Brain microvascular endothelial cell (primary cell): ENCODE measurements around the gene BRPF1.

Experiments
- DNase-seq: peaks from one replicate; pipeline ENCODE4 v3.0.0-alpha.2; 2020
- H3K27ac ChIP-seq: fragments of 250-450 bp; sonication (Bioruptor Pico); 2 replicates; pipeline ENCODE4 v1.5.1; 2020; ENCODE audit warnings: mild to moderate bottlenecking, moderate library complexity
- H3K27me3 ChIP-seq: fragments of 250-450 bp; sonication (Bioruptor Pico); replicated peaks from 2 replicates; pipeline ENCODE4 v1.5.1; 2020; ENCODE audit warnings: mild to moderate bottlenecking
- H3K36me3 ChIP-seq: fragments of 250-450 bp; sonication (Bioruptor Pico); replicated peaks from 2 replicates; pipeline ENCODE4 v1.5.1; 2020; ENCODE audit warnings: mild to moderate bottlenecking
- H3K4me3 ChIP-seq: 2 replicates; pipeline ENCODE4 v1.5.1; 2011; ENCODE audit warnings: low read depth, mild to moderate bottlenecking, control low read depth, low read length, moderate library complexity
- in situ Hi-C: cut with HindIII; loops from 2 replicates; pipeline ENCODE4 v1.10.0; 2017; ENCODE audit warnings: low sequenced_read_pairs, low pct_ligation_motif_present
- TF ChIP-seq, protein P1 (sequence below): IDR thresholded peaks from 2 replicates; pipeline ENCODE4 v1.5.1; 2011; ENCODE audit warnings: low read depth, mild to moderate bottlenecking, moderate library complexity, low read length, control low read depth, inconsistent platforms; ENCODE audit errors: missing control alignments

Gene BRPF1

DNA sequence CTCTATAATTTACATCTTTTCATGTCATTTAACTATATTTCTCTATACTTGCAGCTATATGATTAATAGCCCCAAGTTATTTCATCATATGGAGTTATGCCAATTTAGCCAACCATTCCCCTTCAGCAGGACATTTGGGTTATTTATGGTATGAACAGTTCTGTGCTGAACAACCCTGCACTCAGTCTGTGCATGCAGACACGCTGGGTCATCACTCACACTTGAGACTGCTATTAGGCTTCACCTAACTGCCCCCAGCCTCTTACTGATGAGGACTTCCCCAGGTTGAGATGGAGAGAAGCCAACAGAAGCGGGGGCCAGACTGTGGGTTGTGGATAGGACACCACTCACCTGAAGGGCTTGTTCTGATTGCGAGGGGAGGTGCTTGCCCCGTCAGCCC is 53.4 kb downstream of the BRPF1 start:
- H3K27me3 ChIP-seq, result no peaks in the 10 kb centered on the region
- peaks cover 45% of the 10 kb centered on the region for H3K36me3 ChIP-seq
- in situ Hi-C loops, result no loop called here
- no peak overlapping the region for H3K4me3 ChIP-seq
- TF ChIP-seq, protein P1, sequence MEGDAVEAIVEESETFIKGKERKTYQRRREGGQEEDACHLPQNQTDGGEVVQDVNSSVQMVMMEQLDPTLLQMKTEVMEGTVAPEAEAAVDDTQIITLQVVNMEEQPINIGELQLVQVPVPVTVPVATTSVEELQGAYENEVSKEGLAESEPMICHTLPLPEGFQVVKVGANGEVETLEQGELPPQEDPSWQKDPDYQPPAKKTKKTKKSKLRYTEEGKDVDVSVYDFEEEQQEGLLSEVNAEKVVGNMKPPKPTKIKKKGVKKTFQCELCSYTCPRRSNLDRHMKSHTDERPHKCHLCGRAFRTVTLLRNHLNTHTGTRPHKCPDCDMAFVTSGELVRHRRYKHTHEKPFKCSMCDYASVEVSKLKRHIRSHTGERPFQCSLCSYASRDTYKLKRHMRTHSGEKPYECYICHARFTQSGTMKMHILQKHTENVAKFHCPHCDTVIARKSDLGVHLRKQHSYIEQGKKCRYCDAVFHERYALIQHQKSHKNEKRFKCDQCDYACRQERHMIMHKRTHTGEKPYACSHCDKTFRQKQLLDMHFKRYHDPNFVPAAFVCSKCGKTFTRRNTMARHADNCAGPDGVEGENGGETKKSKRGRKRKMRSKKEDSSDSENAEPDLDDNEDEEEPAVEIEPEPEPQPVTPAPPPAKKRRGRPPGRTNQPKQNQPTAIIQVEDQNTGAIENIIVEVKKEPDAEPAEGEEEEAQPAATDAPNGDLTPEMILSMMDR, result no peak
- no peak overlapping the region for H3K27ac ChIP-seq
- no peak for DNase-seq

GRCh38 chr3:9785602-9786001 is 54.1 kb downstream of the BRPF1 start:
- TF ChIP-seq, protein P1, result no peak
- Histone ChIP-seq H3K27ac (no peak overlapping the region), H3K27me3 (no peaks in the 10 kb centered on the region), H3K4me3 (no peak overlapping the region), H3K36me3 (peaks cover 47% of the 10 kb centered on the region)
- DNase-seq, result no peak
- in situ Hi-C loops, result no loop called here

- TF ChIP-seq, protein P1, result no peak
- no peak for DNase-seq
- Histone ChIP-seq H3K27ac (no peak overlapping the region), H3K27me3 (no peaks in the 10 kb centered on the region), H3K4me3 (no peak overlapping the region), H3K36me3 (peaks cover 44% of the 10 kb centered on the region)
- in situ Hi-C loops, result no loop called here
Measured at GRCh38 chr3:9786209-9786739, 54.7 kb downstream of the BRPF1 start.

DNA sequence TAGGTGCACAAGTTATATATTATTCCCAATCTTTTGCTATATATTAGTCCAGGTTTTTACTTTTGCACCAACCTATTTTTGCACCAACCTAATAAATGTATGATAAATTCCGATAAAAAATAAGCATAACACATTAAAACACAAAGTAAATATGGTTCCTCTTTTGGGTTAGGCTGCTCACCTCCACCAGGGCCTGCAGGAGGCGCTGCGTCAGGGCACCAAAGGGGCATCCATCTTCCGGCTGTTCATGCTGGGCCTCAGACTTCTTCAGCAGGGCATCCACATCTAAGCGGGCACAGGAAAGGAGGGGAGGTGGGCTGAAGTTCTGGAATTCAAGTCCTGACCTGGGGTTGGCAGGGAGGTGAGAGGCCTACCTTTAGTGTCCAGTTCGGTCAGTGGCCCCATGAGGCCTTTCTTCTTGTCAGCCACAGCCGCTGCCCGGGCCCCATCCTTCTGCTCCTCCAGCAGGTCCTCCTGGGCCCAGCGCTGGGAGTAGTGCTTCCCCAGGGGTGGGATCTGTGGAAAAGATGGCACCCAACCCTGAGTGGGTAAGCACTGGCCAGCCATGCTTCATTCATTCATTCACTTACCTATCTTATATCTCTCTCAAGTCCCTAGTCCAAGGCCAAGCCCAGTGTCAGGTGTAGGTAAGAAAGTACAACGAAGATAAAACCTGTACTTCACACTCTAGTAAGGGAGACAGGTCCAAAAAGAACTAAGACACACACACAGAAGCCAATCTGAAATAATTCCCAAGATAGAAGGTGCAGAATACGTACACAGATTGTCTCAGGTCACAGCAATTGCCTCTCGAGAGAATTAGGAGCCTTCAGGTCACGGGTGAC is 55.5 kb downstream of the BRPF1 start:
- Histone ChIP-seq H3K27me3 (no peaks in the 10 kb centered on the region), H3K4me3 (no peak overlapping the region), H3K36me3 (peaks cover 38% of the 10 kb centered on the region), H3K27ac (no peak overlapping the region)
- TF ChIP-seq, protein P1, result peak; percentile 71
- in situ Hi-C loops, result no loop called here
- DNase-seq, result no peak

DNA sequence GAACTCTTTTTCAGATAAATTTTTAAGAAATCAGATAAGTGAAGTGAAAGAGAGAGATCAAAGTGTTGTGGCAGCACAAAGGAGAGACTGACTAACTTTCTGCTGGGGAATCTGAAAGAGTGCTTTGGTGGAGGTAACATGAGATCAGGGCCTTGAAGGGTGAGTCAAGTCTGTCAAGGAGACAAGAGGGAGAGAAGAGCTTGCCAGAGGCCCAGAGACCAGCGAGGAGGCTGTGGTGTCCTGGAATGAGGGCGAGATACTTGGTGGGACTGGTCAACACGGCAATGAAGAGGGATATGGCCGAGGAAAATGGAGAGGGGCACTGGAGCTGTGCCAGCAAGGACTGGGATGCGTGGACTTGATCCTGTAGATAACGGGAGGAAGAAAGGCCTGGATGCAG is 56.2 kb downstream of the BRPF1 start:
- no peaks in the 10 kb centered on the region for H3K27me3 ChIP-seq
- H3K4me3 ChIP-seq, result no peak overlapping the region
- peaks cover 34% of the 10 kb centered on the region for H3K36me3 ChIP-seq
- no peak overlapping the region for H3K27ac ChIP-seq
- TF ChIP-seq, protein P1, result no peak
- in situ Hi-C loops, result no loop called here
- peak; percentile 12 for DNase-seq
